ENCODE results near the gene HDAC4.

HDAC4 gene

GRCh38 chr2:239383036-239383758 is 17.6 kb downstream of the HDAC4 start:
- in situ Hi-C loops (cut with HindIII; ENCODE audit: low pct_ligation_motif_present, low sequenced_read_pairs), result no loop called here
- Histone ChIP-seq H3K4me3 (ENCODE audit: low read depth, low read length) (no peak overlapping the region), H3K27ac (no peak overlapping the region), H3K36me3 (replicated peaks) (no peaks in the 10 kb centered on the region), H3K27me3 (replicated peaks) (no peaks in the 10 kb centered on the region)
- no peak for DNase-seq
- TF ChIP-seq CTCF (IDR thresholded peaks at IDR 0.05; ENCODE audit: low read depth, low read length, missing control alignments), result no peak

- DNase-seq, result no peak
- TF ChIP-seq CTCF (IDR thresholded peaks at IDR 0.05; ENCODE audit: low read depth, low read length, missing control alignments), result no peak
- Histone ChIP-seq H3K4me3 (ENCODE audit: low read depth, low read length) (no peak overlapping the region), H3K27me3 (replicated peaks) (no peaks in the 10 kb centered on the region), H3K27ac (no peak overlapping the region), H3K36me3 (replicated peaks) (no peaks in the 10 kb centered on the region)
- in situ Hi-C loops (cut with HindIII; ENCODE audit: low pct_ligation_motif_present, low sequenced_read_pairs), result no loop called here
These were observed 18.4 kb downstream of the HDAC4 start for GRCh38 chr2:239382384-239382880.

GRCh38 chr2:239381709-239382134 is 19.1 kb downstream of the HDAC4 start:
- H3K27me3 ChIP-seq (replicated peaks), result no peaks in the 10 kb centered on the region
- H3K36me3 ChIP-seq (replicated peaks), result no peaks in the 10 kb centered on the region
- no peak for DNase-seq
- no peak overlapping the region for H3K4me3 ChIP-seq (ENCODE audit: low read depth, low read length)
- in situ Hi-C loops (cut with HindIII; ENCODE audit: low pct_ligation_motif_present, low sequenced_read_pairs), result no loop called here
- H3K27ac ChIP-seq, result no peak overlapping the region
- no peak for TF ChIP-seq CTCF (IDR thresholded peaks at IDR 0.05; ENCODE audit: low read depth, low read length, missing control alignments)

DNA sequence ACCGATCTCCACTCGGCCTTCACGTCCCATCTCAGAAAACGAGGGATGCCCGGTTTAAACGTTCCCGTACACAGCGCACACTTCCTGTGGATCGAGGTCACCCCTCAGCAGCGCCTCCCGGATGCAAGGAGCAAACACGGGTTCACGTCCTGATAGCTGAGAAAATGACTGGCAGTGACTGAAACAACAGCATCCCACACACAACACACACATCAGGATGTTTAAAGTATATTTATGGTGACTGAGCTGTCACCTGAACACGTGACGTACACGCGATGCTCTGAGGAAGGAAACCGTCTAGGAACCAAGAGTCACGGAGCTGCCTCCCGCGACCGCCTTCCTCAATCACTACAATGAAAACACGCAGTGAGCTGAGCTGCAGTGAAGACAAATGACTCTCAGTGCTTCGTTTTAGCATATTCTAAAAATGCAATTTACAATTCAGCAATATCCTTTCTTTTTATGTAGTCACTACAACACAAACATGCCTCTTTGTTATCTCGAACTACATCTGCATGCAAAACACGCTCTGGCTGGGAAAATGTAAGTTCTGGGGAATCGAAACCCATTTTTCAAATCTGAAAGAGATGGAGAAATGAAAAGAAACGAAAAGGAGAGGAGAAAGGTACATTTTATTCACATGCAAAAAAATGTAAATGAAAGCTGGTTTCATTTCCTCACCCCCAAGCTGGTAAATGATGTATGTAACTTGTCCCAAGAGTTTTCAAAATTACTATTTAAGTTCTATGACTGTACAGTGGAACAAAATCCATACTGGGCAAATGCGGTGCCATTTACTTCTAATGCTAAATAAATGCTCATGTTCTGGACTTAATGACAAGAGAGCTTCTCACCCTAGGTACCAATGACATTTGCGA is 19.8 kb downstream of the HDAC4 start:
- no peak for DNase-seq
- TF ChIP-seq CTCF (IDR thresholded peaks at IDR 0.05; ENCODE audit: low read depth, low read length, missing control alignments), result no peak
- no peak overlapping the region for H3K27ac ChIP-seq
- H3K36me3 ChIP-seq (replicated peaks), result no peaks in the 10 kb centered on the region
- no peaks in the 10 kb centered on the region for H3K27me3 ChIP-seq (replicated peaks)
- in situ Hi-C loops (cut with HindIII; ENCODE audit: low pct_ligation_motif_present, low sequenced_read_pairs), result no loop called here
- H3K4me3 ChIP-seq (ENCODE audit: low read depth, low read length), result peak overlapping the region; percentile 12

DNA sequence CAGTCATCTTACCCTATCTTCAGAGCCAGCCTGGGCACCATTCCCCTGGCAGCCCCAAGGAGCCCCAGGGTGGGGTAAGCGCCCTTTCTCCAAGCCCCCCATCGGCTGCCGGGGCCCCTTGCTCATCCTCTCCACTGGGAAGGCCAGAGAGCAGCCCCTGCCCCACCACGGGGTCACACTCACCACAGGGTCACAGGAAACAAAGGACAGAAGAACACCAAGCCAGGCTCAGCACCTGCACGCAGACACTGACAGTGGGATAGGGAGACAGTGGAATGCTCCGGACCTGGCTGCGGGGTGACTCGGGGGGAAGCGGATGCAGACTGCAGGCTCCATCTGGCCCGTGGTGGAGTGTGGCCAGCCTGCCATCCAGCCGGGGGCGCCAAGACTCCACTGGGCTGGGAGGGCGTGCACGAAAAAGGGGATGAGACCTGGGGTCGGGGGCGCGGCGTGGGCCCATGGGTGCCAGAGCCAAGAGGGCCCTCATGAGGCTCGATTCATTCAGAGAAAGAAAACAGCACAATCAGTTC is 21.1 kb downstream of the HDAC4 start:
- no peaks in the 10 kb centered on the region for H3K36me3 ChIP-seq (replicated peaks)
- H3K4me3 ChIP-seq (ENCODE audit: low read depth, low read length), result no peak overlapping the region
- no peak for DNase-seq
- in situ Hi-C loops (cut with HindIII; ENCODE audit: low pct_ligation_motif_present, low sequenced_read_pairs), result no loop called here
- no peak for TF ChIP-seq CTCF (IDR thresholded peaks at IDR 0.05; ENCODE audit: low read depth, low read length, missing control alignments)
- H3K27ac ChIP-seq, result no peak overlapping the region
- no peaks in the 10 kb centered on the region for H3K27me3 ChIP-seq (replicated peaks)
